ENCODE results near the gene DEFB115. TPM values are rescaled to one million over a fixed set of nuclear protein-coding genes. Genes with fewer than 3 reads are reported as not detected.

Gene DEFB115, protein sequence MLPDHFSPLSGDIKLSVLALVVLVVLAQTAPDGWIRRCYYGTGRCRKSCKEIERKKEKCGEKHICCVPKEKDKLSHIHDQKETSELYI
- total RNA-seq, result not detected in 2 replicates

DNA sequence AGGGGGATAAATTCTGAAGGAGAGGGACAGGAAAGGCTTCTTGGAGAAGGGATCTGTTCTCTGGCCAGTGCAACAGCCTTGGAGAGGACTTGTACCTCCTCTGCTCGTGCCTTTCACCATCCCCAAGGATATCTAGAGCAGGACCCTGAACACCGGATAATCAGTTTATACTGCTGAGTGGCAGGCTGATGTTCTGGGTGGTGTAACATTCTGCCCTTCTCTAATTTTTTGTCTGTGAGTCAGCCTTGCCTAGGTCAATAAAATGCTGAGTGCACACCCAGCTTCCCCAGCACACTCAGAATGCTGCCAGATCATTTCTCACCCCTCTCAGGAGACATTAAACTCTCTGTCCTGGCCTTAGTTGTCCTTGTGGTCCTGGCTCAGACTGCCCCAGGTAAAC lies at the start of gene DEFB115:
Gene DEFB115 (plus strand): TSS at position 301 of the 400 bp plus-strand sequence. CDS start 0 bp downstream, at position 301.

DNA sequence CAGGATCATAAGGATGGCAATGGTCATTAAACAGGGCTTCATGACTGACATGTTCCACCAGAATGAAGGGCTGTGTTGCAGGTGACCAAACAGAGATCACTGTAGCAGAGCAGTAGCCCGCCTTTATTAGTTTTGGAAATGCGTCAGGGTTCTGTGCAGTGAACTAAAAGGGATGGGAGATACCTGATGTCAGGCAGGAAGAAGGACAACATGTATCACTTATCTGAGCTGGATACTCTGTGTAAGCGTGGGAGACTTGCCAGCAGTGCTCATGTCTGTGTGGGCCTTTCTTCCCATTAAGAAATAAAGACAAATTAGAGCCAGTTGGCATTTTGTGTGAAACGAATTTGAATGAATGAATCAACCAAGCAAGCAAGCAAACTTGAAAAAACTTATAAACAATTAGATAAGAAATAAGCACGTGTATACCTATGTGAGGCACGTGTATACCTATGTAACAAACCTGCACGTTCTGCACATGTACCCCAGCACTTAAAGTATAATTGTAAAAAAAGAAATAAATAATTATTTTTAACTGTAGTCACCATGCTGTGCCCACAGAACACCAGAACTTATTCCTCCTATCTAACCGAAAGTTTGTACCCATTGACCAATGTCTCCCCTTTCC lies 51.2 kb downstream of the DEFB115 start, which contains the start of gene DEFB116:
Gene DEFB116 (minus strand): TSS at position 51 of the 628 bp plus-strand sequence. CDS start 0 bp downstream, at position 51.

Other genes starting within 250 kb of the DEFB115 start
- gene DEFB116, start 50.9 kb downstream of the DEFB115 start, total RNA-seq, result not detected in 2 replicates
- gene DEFB118, start 110.9 kb downstream of the DEFB115 start, total RNA-seq, result not detected in 2 replicates
- not detected in 2 replicates for gene DEFB119, start 132.9 kb downstream of the DEFB115 start, total RNA-seq
- gene DEFB121, start 148.6 kb downstream of the DEFB115 start, total RNA-seq, result not detected in 2 replicates
- gene DEFB123, start 183.0 kb downstream of the DEFB115 start, total RNA-seq, result not detected in 2 replicates
- not detected in 2 replicates for gene DEFB124, start 217.5 kb downstream of the DEFB115 start, total RNA-seq
- gene REM1, start 217.6 kb downstream of the DEFB115 start, total RNA-seq, result 0.07 and 4.0 TPM in 2 replicates

Data from smooth muscle cell of the pulmonary artery (primary cell).